HG03103 (cell line): ENCODE measurements around the gene CBLC.

Experiments
- ATAC-seq: cut with Tn5 transposase; IDR thresholded peaks from one replicate; pipeline ENCODE4 v1.9.1; 2021; ENCODE audit warnings: low read depth; ENCODE audit not compliant: unreplicated experiment

Gene CBLC

DNA sequence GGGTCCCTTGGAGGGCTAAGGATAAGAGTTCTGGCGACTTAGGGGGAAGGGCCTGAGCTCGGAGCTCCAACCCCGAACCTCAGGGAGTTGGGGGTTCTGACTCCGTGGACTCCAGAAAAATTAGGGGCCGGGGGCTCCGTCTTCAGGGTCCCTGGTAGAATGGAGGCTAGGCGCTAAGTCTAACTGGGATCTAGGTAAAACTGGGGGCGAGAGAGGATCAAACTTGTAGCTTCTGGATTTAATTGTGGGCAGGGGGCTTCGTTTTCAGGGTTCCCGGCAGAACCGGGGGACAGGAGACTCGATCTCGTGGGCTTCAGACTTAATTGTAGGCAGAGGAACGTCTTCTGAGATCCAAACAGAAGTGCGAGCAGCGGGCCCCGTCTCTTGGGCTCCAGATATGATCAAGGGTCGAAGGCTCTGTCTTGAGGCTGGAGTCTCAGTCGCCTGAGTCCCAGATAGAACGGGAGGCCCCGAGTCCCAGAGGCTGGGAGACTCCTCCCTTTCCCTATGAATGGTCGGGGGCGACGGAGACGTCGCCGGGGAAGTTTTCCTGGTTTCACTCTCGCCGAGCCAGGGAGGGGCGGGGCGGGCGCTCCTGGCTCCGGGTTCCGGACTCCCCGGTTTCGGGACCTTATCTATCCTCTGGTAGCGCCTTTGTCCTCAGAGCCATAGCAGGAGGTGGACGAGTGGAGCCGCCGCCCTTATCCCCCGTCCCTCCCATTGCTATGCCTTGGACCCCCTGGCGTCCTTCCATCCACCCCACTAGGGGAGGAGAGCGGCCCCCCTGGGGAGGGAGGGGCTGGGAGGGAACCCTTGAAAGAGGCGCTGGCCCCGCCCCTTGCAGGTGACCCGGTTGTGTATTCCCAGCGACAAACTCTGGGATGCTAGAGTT, 69.7 kb downstream of the CBLC start:
- no peak for ATAC-seq

DNA sequence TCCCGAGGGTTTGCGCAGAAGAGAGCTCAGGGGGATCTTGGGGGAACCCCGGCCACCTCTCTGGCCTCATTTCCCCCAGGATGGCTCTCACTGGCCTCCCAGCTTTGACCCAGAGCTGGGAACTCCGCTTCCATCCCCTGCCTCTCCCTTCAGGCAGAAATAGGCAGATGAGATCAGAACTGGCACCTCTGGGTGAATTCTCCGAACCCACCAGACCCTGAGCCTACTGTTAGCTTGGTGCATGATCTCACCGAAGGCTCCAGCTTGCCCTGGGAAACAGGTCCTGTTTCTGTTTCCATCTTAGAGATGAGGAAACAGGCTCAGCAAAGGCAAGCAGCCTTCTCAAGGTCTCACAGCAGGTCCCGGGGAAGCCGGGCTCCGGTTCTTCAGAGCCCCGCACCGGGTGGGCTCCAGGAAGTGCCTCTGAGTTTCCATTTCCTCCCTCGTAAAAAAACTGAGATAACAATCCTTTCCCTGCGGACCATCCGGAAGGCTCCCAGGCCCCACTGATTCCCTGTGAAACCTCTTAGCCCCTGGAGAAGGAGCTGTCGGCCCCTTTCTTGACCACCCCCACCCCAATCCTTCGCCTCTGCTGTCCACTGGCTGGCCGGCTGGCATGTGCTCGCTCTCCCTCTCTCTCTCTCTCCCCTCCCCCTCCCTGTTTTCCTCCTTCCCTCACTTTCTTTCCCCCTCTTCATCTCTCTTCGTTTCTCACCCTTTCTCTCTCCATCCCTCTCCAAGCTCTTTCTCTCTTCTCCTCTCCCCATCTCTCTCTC, 70.5 kb downstream of the CBLC start:
- no peak for ATAC-seq

DNA sequence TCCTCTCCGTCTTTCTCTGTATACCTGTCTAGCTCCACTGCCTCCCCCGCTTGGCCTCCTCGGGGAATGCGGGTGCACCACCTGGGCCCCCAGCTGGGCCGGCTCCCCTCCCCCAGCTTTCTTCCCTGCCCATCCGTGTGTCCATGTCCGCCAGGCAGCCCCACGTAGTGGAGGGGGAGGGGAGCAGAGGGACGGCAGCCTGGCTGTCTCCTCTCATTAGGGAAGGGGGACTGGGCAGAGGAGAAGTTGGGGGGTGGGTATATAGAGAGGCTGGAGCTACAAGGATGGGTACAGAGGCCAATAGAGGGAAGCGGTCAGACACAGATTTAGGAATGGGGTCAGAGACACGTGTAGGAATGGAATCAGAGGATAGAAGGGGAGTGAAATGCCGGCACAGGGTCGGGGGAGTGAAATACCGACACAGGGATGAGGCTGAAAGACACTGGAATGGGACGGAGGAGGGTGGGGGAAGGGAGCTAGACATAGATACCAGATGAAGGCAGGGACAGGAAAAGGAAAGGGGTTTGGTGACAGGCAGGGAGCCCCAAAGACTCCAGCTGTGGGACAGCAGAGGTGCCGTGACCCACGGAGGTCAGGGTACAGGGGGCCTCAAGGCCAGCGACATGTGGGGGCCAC, 71.2 kb downstream of the CBLC start:
- no peak for ATAC-seq
